ENCODE data around the gene JAZF1. TPM values are rescaled to one million over a fixed set of nuclear protein-coding genes. Genes with fewer than 3 reads are reported as not detected.

JAZF1 gene
- total and polyA plus RNA-seq, 2 of the 8 experiments (the other 6 are each of a cell fraction or from before 2014, with no cell fraction given): 2.6 to 21.8 TPM

- Histone ChIP-seq H4K5ac (ENCODE audit: insufficient read length, low read depth, low read length) (no peak overlapping the region), H3K79me2 (ENCODE audit: control insufficient read depth in 1 of 2, insufficient read depth in 2 of 2, low read length in 2 of 2) (peaks cover 0 to 23% of the 10 kb centered on the region in 2 experiments), H2BK5ac (ENCODE audit: low read depth, low read length) (no peak overlapping the region), H3K27ac (ENCODE audit: low read depth, low read length) (no peak overlapping the region), H3K79me1 (ENCODE audit: low read depth, low read length) (no peaks in the 10 kb centered on the region; the same call in 1 of the 2 replicates), H4K8ac (ENCODE audit: extremely low read depth, insufficient read depth, low read length) (no peak overlapping the region), H3K9ac (replicated peaks in 1 of 4; ENCODE audit: extremely low read depth in 1 of 4, low read depth in 3 of 4, low read length in 3 of 4) (no peak overlapping the region), H3K23me2 (ENCODE audit: low read depth, low read length) (peaks cover 1% of the 10 kb centered on the region; the same call in 1 of the 2 replicates), H2BK12ac (ENCODE audit: low read depth, low read length) (no peak overlapping the region), H2BK20ac (ENCODE audit: low read length) (no peak overlapping the region), H3K23ac (ENCODE audit: insufficient read length) (no peak overlapping the region), H3K4me3 (ENCODE audit: extremely low read depth in 1 of 4, insufficient read depth in 2 of 4, low read depth in 3 of 4, low read length in 4 of 4) (no peak overlapping the region), H3K18ac (ENCODE audit: extremely low read depth, low read length) (no peak overlapping the region; the same call in 1 of the 2 replicates), H3K27me3 (replicated peaks in 1 of 4; ENCODE audit: control insufficient read depth in 3 of 4, extremely low read depth in 1 of 4, insufficient read depth in 3 of 4, low read length in 3 of 4) (no peaks in the 10 kb centered on the region), H3K4me2 (ENCODE audit: insufficient read depth in 1 of 2, low read depth in 2 of 2, low read length in 2 of 2) (no peak overlapping the region), H3K36me3 (ENCODE audit: control insufficient read depth in 2 of 4, insufficient read depth in 4 of 4, low read length in 3 of 4) (no peaks in the 10 kb centered on the region), H4K91ac (replicated peaks; ENCODE audit: insufficient read length, low read length) (no peak overlapping the region), H3K14ac (ENCODE audit: insufficient read length) (no peak overlapping the region), H3K4ac (replicated peaks; ENCODE audit: insufficient read length, low read depth, low read length) (no peak overlapping the region), H2AFZ (ENCODE audit: low read length) (no peak overlapping the region), H2BK15ac (ENCODE audit: low read length) (no peak overlapping the region), H3K4me1 (replicated peaks in 1 of 4; ENCODE audit: control insufficient read depth in 3 of 4, insufficient read depth in 4 of 4, low read length in 3 of 4) (peaks cover 0 to 9% (median 3%) of the 10 kb centered on the region in 4 experiments; a peak in 5 of 7 replicates), H4K20me1 (replicated peaks in 1 of 2; ENCODE audit: control insufficient read depth in 1 of 2, insufficient read depth in 2 of 2, low read length in 2 of 2) (no peaks in the 10 kb centered on the region), H2AK5ac (ENCODE audit: low read depth, low read length) (no peak overlapping the region), H3K9me3 (ENCODE audit: insufficient read depth in 2 of 2, low read depth in 1 of 2, low read length in 1 of 2) (no peaks in the 10 kb centered on the region), H3K56ac (replicated peaks; ENCODE audit: insufficient read length, low read depth, low read length) (no peak overlapping the region), H2BK120ac (replicated peaks; ENCODE audit: low read depth, low read length) (no peak overlapping the region)
- no peak for TF ChIP-seq RXRA (IDR thresholded peaks at IDR 0.05; ENCODE audit: insufficient read depth, low read depth, low read length)
- TF ChIP-seq TCF12 (IDR thresholded peaks at IDR 0.05; ENCODE audit: low read depth, low read length): no peak
- no peak for TF ChIP-seq JUND (IDR thresholded peaks at IDR 0.05; ENCODE audit: low read length)
- no peak for TF ChIP-seq HDAC6 (IDR thresholded peaks at IDR 0.05; ENCODE audit: low read depth, low read length)
- no peak for TF ChIP-seq GTF2F1 (IDR thresholded peaks at IDR 0.05; ENCODE audit: borderline replicate concordance, low read depth, low read length)
- TF ChIP-seq ASH2L (IDR thresholded peaks at IDR 0.05; ENCODE audit: low read length): no peak
- ChIA-PET POLR2A (ENCODE audit: partially characterized antibody) (interaction anchor here (1.2 kb wide), 1 partner anchor 9 kb away, joined by 4 read pairs; no protein-coding TSS in a partner anchor), CTCF (ENCODE audit: partially characterized antibody) (interaction anchor here (0.6 kb wide), 1 partner anchor 38 kb away, joined by 3 read pairs; no protein-coding TSS in a partner anchor)
- DNase-seq (ENCODE audit: low read depth in 1 of 2, low spot score in 2 of 2): no peak
- FAIRE-seq: no peak
- 84% methylated on average over 5 of the region's 5 CpGs; no CpG with 5 or more reads in 1 of the 2 experiments for WGBS, 2 experiments (ENCODE audit: extremely low coverage in 1 of 2, insufficient coverage in 1 of 2, insufficient read length in 1 of 2, insufficient replicate concordance in 2 of 2, low coverage in 1 of 2, low lambda C conversion rate in 2 of 2, missing lambda C conversion rate in 1 of 2)
These were observed 13.4 kb downstream of the JAZF1 start for GRCh38 chr7:28166982-28167715.

Data from H1 (cell line).